GM12878 (cell line): ENCODE results near the gene CSNK1G3.

Source experiments
- JUNB ChIP-seq: IDR thresholded peaks from 2 replicates; pipeline ENCODE4 v1.6.1; 2016; ENCODE audit warnings: antibody characterized with exemption, mild to moderate bottlenecking
- KDM1A ChIP-seq: fragments of 200-600 bp; sonication (generic); IDR thresholded peaks from 2 replicates; pipeline ENCODE4 v1.6.1; 2016; ENCODE audit warnings: borderline replicate concordance
- TF ChIP-seq, protein P1 (sequence below), 3 experiments: IDR thresholded peaks in 2 of 3; conservative IDR thresholded peaks in 1 of 3; 2 replicates each; pipeline ENCODE4 v1.5.1; 2011; ENCODE audit warnings: low read depth in 3 of 3, low read length in 3 of 3, mild to moderate bottlenecking in 3 of 3, control low read depth in 2 of 3, moderate library complexity in 2 of 3, inconsistent platforms in 1 of 3, mixed read lengths in 1 of 3; ENCODE audit not compliant: control insufficient read depth in 2 of 3, insufficient read depth in 1 of 3; ENCODE audit errors: extremely low read depth in 1 of 3

GRCh38 chr5:123546657-123547056 is 34.7 kb downstream of the CSNK1G3 start:
- TF ChIP-seq, protein P1, sequence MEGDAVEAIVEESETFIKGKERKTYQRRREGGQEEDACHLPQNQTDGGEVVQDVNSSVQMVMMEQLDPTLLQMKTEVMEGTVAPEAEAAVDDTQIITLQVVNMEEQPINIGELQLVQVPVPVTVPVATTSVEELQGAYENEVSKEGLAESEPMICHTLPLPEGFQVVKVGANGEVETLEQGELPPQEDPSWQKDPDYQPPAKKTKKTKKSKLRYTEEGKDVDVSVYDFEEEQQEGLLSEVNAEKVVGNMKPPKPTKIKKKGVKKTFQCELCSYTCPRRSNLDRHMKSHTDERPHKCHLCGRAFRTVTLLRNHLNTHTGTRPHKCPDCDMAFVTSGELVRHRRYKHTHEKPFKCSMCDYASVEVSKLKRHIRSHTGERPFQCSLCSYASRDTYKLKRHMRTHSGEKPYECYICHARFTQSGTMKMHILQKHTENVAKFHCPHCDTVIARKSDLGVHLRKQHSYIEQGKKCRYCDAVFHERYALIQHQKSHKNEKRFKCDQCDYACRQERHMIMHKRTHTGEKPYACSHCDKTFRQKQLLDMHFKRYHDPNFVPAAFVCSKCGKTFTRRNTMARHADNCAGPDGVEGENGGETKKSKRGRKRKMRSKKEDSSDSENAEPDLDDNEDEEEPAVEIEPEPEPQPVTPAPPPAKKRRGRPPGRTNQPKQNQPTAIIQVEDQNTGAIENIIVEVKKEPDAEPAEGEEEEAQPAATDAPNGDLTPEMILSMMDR (IDR thresholded peaks at IDR 0.05 in 2 of 3, conservative IDR thresholded peaks at IDR 0.05 in 1 of 3; ENCODE audit: control insufficient read depth in 2 of 3, extremely low read depth in 1 of 3, insufficient read depth in 1 of 3, low read depth in 3 of 3, low read length in 3 of 3): no peak
- no peak for TF ChIP-seq KDM1A
- no peak for TF ChIP-seq JUNB
